Measurements from ENCODE around the gene TOR1AIP1. TPM values are rescaled to one million over a fixed set of nuclear protein-coding genes. Genes with fewer than 3 reads are reported as not detected.
A peak's percentile ranks its signal among the peaks of the same experiment; 100 is the strongest.
"Not testable (repeated sequence)": the region's sequence is repeated elsewhere in the genome, so short reads cannot be mapped to it uniquely, and the experiment has no call there.

The TOR1AIP1 gene, protein sequence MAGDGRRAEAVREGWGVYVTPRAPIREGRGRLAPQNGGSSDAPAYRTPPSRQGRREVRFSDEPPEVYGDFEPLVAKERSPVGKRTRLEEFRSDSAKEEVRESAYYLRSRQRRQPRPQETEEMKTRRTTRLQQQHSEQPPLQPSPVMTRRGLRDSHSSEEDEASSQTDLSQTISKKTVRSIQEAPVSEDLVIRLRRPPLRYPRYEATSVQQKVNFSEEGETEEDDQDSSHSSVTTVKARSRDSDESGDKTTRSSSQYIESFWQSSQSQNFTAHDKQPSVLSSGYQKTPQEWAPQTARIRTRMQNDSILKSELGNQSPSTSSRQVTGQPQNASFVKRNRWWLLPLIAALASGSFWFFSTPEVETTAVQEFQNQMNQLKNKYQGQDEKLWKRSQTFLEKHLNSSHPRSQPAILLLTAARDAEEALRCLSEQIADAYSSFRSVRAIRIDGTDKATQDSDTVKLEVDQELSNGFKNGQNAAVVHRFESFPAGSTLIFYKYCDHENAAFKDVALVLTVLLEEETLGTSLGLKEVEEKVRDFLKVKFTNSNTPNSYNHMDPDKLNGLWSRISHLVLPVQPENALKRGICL
- total RNA-seq (2014; rRNA removed; shearing (Covaris generic)), result 33.0 and 50.6 TPM in 2 replicates

DNA sequence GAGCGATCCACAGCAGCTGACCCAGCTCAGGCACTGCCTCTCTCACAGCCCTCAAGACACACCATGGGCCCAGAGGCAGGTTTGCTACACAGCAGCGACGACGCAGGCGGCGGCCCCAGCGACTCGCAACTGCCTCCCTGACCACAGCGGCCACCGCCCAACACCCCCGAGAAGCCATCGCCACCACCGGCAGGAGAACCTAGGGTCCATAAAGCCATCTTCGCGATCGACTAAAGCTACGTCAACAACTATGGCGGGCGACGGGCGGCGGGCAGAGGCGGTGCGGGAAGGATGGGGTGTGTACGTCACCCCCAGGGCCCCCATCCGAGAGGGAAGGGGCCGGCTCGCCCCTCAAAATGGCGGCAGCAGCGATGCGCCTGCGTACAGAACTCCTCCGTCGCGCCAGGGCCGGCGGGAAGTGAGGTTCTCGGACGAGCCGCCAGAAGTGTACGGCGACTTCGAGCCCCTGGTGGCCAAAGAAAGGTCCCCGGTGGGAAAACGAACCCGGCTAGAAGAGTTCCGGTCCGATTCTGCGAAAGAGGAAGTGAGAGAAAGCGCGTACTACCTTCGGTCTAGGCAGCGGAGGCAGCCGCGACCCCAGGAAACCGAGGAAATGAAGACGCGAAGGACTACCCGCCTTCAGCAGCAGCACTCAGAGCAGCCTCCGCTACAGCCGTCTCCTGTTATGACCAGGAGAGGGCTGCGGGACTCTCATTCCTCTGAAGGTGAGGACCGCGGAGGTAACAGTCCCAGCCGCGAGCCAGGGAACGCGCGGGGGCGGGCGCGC, at the start of gene TOR1AIP1:
Gene TOR1AIP1 (plus strand): TSS at position 33 of the 787 bp plus-strand sequence. CDS start 218 bp downstream, at position 251.
- Histone ChIP-seq H3K4me3 (peak within 1 kb of the TSS; percentile 85), H3K27ac (peak within 1 kb of the TSS; percentile 99), H3K36me3 (peaks cover 37% of the 10 kb centered on the region), H3K27me3 (replicated peaks) (no peaks in the 10 kb centered on the region), H3K4me1 (replicated peaks) (peaks cover 12% of the 10 kb centered on the region), H3K9me3 (replicated peaks) (no peaks in the 10 kb centered on the region)
- DNase-seq (ENCODE audit: low read depth in 1 of 2, low spot score in 2 of 2), result peak; percentile 98 to 99

DNA sequence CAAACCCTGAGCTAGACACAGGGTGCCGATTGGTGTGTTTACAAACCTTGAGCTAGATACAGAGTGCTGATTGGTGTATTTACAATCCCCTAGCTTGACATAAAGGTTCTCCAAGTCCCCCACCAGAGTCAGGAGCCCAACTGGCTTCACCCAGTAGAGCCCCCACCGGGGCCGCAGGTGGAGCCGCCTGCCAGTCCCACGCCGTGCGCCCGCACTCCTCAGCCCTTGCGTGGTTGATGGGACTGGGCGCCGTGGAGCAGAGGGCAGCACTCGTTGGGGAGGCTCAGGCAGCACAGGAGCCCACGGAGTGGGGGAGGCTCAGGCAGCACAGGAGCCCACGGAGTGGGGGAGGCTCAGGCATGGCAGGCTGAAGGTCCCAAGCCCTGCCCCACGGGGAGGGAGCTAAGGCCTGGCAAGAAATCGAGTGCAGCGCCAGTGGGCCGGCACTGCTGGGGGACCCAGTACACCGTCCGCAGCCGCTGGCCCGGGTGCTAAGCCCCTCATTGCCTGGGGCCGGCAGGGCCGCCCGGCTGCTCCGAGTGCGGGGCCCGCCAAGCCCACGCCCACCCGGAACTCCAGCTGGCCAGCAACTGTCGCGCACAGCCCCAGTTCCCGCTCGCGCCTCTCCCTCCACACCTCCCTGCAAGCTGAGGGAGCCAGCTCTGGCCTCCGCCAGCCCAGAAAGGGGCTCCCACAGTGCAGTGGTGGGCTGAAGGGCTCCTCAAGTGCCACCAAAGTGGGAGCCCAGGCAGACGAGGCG, 45.2 kb upstream of the TOR1AIP1 start:
- not testable (repeated sequence) for H3K27me3 ChIP-seq (replicated peaks); H3K9me3 ChIP-seq (replicated peaks); DNase-seq (ENCODE audit: low read depth in 1 of 2, low spot score in 2 of 2); H3K36me3 ChIP-seq; H3K27ac ChIP-seq; H3K4me3 ChIP-seq
- peaks cover 29% of the 10 kb centered on the region for H3K4me1 ChIP-seq (replicated peaks)

DNA sequence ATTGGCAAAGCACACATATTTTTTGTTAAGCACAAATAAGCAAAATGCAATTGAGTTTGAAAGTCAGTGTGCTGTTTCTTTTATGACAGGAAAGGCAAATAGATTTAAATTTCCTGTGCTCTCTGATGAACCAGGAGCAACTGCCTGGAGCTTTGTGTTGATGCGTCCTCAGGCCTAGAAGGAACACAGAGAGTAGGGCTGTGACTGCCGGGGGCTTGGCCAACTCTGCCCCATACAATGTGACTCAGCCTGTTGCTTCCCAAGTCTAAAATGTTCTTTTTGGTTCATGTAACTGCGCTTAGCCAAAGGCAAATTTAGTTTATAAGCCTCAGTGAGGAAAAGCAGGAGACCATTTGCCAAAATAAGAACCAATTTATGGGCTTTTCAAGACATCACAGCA, 42.0 kb upstream of the TOR1AIP1 start:
- Histone ChIP-seq H3K4me3 (no peak overlapping the region), H3K27ac (no peak overlapping the region), H3K27me3 (replicated peaks) (no peaks in the 10 kb centered on the region), H3K4me1 (replicated peaks) (peaks cover 7% of the 10 kb centered on the region; the same call in 1 of the 2 replicates), H3K36me3 (peaks cover 11% of the 10 kb centered on the region; the same call in 1 of the 2 replicates), H3K9me3 (replicated peaks) (no peaks in the 10 kb centered on the region)
- DNase-seq (ENCODE audit: low read depth in 1 of 2, low spot score in 2 of 2), result no peak

DNA sequence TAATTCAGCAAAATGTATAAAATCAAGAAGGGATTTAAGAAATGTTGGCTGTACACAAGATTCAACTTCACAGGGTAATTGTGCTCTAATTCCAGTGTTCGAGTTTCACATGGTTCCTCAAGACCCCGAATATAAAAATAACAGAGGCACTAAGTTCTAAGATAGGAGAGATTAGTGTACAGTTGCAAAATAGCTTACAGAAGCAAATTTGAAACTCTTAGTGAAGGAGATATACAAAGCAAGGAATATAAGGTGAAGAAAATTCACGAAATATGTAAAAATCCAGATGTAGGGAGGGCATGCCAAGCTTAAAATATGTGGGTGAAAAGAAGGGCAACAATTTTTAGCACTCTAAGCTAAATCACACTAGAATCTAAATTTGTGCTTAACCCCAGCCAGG, 33.9 kb upstream of the TOR1AIP1 start:
- DNase-seq (ENCODE audit: low read depth in 1 of 2, low spot score in 2 of 2), result no peak
- no peak overlapping the region for H3K27ac ChIP-seq
- H3K27me3 ChIP-seq (replicated peaks), result no peaks in the 10 kb centered on the region
- H3K4me1 ChIP-seq (replicated peaks), result no peaks in the 10 kb centered on the region
- H3K9me3 ChIP-seq (replicated peaks), result no peaks in the 10 kb centered on the region
- H3K4me3 ChIP-seq, result no peak overlapping the region
- peaks cover 62% of the 10 kb centered on the region for H3K36me3 ChIP-seq

DNA sequence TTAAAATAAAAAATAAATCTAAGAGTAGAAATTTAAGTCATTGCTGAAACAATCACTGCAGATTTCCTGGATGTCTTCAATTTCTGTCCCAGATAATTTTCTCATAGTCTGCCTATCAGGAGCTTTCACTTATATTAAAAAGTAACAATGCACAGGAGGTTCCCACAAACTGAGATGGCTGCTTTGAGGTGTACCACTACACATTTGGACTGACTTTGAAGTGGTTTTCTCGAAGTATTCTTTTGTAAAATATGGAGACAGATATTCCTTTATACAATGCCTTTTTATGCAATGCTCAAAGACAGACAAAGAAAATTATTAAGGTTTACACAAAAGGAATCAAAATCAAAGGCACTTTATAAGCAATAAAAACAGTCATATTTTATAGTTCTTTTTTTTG, 29.0 kb upstream of the TOR1AIP1 start:
- H3K4me1 ChIP-seq (replicated peaks), result no peaks in the 10 kb centered on the region
- H3K36me3 ChIP-seq, result peaks cover 52% of the 10 kb centered on the region
- H3K27ac ChIP-seq, result no peak overlapping the region
- no peaks in the 10 kb centered on the region for H3K27me3 ChIP-seq (replicated peaks)
- DNase-seq (ENCODE audit: low read depth in 1 of 2, low spot score in 2 of 2), result no peak
- H3K9me3 ChIP-seq (replicated peaks), result no peaks in the 10 kb centered on the region
- H3K4me3 ChIP-seq, result no peak overlapping the region

DNA sequence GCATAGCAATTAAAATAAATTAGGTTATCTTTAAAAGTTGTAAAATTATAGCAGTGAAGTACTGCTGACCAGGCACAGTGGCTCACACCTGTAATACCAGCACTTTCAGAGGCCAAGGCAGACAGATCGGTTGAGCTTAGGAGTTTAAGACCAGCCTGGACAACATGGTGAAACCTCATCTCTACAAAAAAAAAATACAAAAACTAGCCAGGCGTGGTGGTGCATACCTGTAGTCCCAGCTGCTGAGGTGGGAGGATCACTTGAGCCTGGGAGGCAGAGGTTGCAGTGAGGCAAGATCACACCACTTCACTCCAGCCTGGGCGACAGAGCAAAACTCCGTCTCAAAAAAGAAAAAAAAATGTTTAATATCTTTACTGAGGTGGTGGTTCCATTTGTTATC, 26.3 kb upstream of the TOR1AIP1 start:
- not testable (repeated sequence) for H3K4me3 ChIP-seq; H3K9me3 ChIP-seq (replicated peaks); H3K27ac ChIP-seq; DNase-seq (ENCODE audit: low read depth in 1 of 2, low spot score in 2 of 2); H3K4me1 ChIP-seq (replicated peaks); H3K27me3 ChIP-seq (replicated peaks)
- H3K36me3 ChIP-seq, result peaks cover 49% of the 10 kb centered on the region

DNA sequence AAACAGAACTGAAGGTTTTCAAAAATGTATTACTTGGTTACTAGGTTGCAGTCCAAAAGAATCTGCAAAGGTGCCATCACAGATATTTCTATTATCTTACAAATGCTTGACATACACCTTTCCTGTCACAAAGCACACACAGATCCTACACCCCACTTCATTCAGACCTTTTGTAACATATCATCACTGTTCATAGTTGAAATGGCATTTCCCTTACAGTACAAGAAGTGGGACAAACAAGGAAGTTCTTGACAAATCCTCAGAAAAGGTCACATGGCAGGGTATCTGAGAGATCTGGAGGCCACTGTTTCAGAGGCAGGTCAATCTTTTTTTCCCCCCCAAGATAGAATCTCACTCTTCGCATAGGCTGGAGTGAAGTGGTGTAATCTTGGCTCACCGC, 25.8 kb upstream of the TOR1AIP1 start:
- Histone ChIP-seq H3K36me3 (peaks cover 49% of the 10 kb centered on the region), H3K27me3 (replicated peaks) (no peaks in the 10 kb centered on the region), H3K4me1 (replicated peaks) (no peaks in the 10 kb centered on the region), H3K9me3 (replicated peaks) (no peaks in the 10 kb centered on the region), H3K27ac (no peak overlapping the region), H3K4me3 (no peak overlapping the region)
- DNase-seq (ENCODE audit: low read depth in 1 of 2, low spot score in 2 of 2), result no peak

DNA sequence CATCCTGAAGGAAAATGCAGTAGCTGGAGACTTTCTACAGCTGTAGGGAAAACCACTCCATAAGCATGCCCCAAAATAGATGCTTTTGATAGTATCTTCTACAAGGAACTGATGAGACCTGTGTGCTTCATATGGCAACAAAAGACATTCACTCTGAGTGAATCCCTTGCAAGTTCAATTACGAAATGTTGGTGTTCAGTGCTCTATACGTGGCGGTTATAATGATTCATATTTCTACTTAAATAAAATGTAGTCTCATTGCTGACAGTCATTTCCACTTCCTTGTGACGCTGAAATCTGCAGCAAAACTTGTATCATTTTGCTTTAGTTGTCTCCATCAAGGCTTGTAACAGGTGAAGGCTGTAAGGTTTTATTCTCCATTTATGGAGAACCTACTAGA, 25.1 kb upstream of the TOR1AIP1 start:
- Histone ChIP-seq H3K27ac (no peak overlapping the region), H3K4me1 (replicated peaks) (no peaks in the 10 kb centered on the region), H3K36me3 (peaks cover 48% of the 10 kb centered on the region), H3K9me3 (replicated peaks) (no peaks in the 10 kb centered on the region), H3K4me3 (no peak overlapping the region), H3K27me3 (replicated peaks) (no peaks in the 10 kb centered on the region)
- no peak for DNase-seq (ENCODE audit: low read depth in 1 of 2, low spot score in 2 of 2)

DNA sequence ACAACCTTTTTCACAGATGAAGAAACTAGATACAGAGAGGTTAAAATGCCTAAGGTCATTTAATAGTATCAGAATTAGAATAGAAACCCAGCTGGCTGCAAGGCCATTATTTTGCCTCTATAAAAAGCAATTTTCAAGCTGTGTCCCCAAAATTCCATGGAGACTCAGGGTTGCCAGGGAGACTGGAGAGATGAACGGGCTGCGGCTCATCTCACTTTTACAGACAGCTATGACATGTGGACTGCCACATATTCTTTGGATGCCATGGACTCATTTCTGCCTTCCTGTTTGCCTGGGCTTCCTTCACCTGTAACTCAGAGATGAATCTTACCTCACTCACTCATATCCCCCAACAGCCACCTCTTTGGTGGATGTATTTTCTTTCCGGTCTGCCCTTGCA, 21.4 kb upstream of the TOR1AIP1 start:
- Histone ChIP-seq H3K36me3 (peaks cover 68% of the 10 kb centered on the region), H3K27me3 (replicated peaks) (no peaks in the 10 kb centered on the region), H3K4me1 (replicated peaks) (no peaks in the 10 kb centered on the region), H3K9me3 (replicated peaks) (no peaks in the 10 kb centered on the region), H3K4me3 (no peak overlapping the region), H3K27ac (no peak overlapping the region)
- no peak for DNase-seq (ENCODE audit: low read depth in 1 of 2, low spot score in 2 of 2)

DNA sequence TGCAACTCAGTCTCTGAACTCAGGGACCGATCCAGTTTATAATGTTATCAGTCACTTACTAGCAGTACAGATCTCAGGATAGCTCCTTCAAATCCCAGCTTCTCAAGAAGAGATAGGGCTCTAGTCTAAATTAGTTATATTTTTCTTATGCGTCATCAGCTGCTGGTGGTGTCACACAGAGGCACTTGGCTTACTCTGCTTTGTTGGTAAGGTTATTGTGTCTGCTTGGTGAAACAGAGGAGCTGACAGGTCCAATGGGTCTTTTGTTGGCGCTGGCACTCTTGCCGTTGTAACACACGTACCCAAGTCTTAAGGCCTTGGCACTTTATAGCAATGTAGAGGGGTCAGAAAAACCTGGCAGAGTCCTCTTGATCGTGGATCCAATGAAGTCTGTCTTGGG, 16.7 kb upstream of the TOR1AIP1 start:
- Histone ChIP-seq H3K36me3 (peaks cover 81% of the 10 kb centered on the region), H3K9me3 (replicated peaks) (no peaks in the 10 kb centered on the region), H3K4me1 (replicated peaks) (no peaks in the 10 kb centered on the region), H3K4me3 (no peak overlapping the region), H3K27me3 (replicated peaks) (no peaks in the 10 kb centered on the region), H3K27ac (no peak overlapping the region)
- DNase-seq (ENCODE audit: low read depth in 1 of 2, low spot score in 2 of 2), result no peak

DNA sequence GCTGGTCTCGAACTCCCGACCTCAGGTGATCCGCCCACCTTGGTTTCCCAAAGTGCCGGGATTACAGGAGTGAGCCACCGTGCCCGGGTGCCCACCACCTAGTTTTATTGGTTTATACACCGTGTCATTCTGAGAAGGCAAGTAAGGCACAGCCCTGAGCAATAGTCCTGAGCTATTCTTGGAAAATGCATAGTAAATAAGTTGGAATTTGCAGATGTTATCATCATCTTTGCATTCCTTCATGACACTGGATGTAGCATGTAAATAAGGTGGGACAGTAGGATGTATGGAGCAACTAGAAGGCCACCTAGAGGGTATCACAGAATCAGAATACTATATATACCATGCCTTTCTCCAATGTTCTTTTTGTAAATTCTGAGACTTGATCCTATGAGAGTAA, 15.5 kb upstream of the TOR1AIP1 start:
- Histone ChIP-seq H3K36me3 (peaks cover 80% of the 10 kb centered on the region), H3K27ac (no peak overlapping the region), H3K27me3 (replicated peaks) (no peaks in the 10 kb centered on the region), H3K9me3 (replicated peaks) (no peaks in the 10 kb centered on the region), H3K4me3 (no peak overlapping the region), H3K4me1 (replicated peaks) (no peaks in the 10 kb centered on the region)
- no peak for DNase-seq (ENCODE audit: low read depth in 1 of 2, low spot score in 2 of 2)

DNA sequence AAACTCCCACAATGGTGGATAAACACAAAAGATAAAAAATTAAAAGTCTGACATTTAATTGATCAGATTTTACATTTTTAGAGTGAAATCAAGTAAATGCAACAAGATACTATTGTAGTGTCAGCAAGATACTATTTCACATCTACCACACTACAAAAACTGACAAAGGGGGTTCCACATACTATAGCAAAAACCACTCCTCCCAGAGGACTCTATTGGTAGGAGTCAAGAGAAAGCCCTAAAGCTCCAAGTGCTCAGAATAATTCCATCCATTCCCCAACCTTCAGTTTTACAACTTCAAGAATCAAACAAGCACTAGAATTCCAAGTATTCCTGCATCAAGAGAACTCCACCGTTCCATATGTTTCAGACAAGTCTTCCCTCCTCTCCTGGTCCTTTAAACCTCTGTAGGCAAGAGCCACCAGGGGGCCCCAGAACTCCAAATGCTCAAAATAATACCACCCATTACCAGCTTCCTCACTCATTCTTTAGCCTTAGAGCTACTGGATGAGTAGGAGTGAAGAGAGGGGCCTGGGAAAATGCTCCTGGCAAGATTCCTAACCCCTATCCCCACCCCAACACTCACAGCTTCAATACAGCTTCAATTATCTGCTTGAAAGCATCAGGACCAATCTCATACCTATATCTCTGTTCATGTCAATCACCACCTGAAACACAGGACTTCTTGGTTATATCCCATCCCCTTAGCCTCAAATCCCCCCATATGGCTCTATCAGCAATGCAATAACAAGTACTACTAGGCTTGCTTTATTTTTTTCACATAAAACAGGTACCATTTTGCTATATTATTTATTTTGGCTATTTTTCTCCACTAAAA, 14.4 kb upstream of the TOR1AIP1 start:
- Histone ChIP-seq H3K9me3 (replicated peaks) (no peaks in the 10 kb centered on the region), H3K36me3 (peaks cover 82% of the 10 kb centered on the region), H3K4me3 (no peak overlapping the region), H3K27me3 (replicated peaks) (no peaks in the 10 kb centered on the region), H3K4me1 (replicated peaks) (no peaks in the 10 kb centered on the region), H3K27ac (no peak overlapping the region)
- peak in 1 of 2 experiments; percentile 44 for DNase-seq (ENCODE audit: low read depth in 1 of 2, low spot score in 2 of 2)

DNA sequence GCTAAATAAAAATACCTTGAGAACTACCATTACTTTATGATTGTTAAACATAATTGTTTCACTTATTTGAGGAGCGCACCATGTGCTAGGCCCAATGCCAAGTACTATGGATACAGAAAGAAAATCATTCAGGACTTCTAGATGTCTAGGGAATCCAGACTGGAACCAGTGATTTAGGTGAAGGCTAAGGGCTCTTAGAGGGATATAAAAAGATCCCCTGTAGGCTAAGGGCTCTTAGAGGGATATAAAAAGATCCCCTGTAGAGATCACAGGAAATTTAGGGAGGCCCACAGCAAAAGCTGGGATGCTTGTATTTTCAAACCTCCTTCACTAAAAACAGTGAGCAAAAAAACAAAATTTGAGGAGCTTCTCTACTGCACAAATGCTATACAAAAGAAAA, 11.2 kb upstream of the TOR1AIP1 start:
- no peak for DNase-seq (ENCODE audit: low read depth in 1 of 2, low spot score in 2 of 2)
- no peak overlapping the region for H3K27ac ChIP-seq
- H3K36me3 ChIP-seq, result peaks cover 89% of the 10 kb centered on the region

More for the DNA sequence above, 11.2 kb upstream of the TOR1AIP1 start:
- H3K27me3 ChIP-seq (replicated peaks), result no peaks in the 10 kb centered on the region
- no peak overlapping the region for H3K4me3 ChIP-seq
- H3K9me3 ChIP-seq (replicated peaks), result no peaks in the 10 kb centered on the region
- H3K4me1 ChIP-seq (replicated peaks), result no peaks in the 10 kb centered on the region
